Renal pelvis (tissue), 12 donors: ENCODE data around the gene GAS7. TPM values are rescaled to one million over a fixed set of nuclear protein-coding genes. Genes with fewer than 3 reads are reported as not detected.

ENCODE experiments used
- DNase-seq: peaks from one replicate; pipeline ENCODE4 v3.0.0-alpha.2; 2013
- long read RNA-seq, 16 experiments: transcript quantifications; one replicate each; lab custom pipeline, GENCODE V29; 2026
- polyA plus RNA-seq, 3 donors: library from polyadenylated mRNA; unstranded; fragments of 120-200 nt; gene quantifications; one replicate each; pipeline ENCODE4 v1.2.1, GENCODE V29; 2013; ENCODE audit not compliant: insufficient read length in 3 of 3

The GAS7 gene
- 10 to 100 TPM; 13.5 to 16.5 (median 15.6) TPM for polyA plus RNA-seq
- long read RNA-seq, donor 1, full-length matches to known transcripts: 2 of 2 reads
- long read RNA-seq, donor 1, partial matches to known transcripts: 0 of 2 reads
- long read RNA-seq, donor 1, other reads (novel, unspliced or antisense): 0 of 2 reads
- long read RNA-seq, donor 2, full-length matches to known transcripts: 4 of 4 reads
- long read RNA-seq, donor 2, partial matches to known transcripts: 0 of 4 reads
- long read RNA-seq, donor 2, other reads (novel, unspliced or antisense): 0 of 4 reads
- long read RNA-seq, donor 3, full-length matches to known transcripts: 4 of 4 reads
- long read RNA-seq, donor 3, partial matches to known transcripts: 0 of 4 reads
- long read RNA-seq, donor 3, other reads (novel, unspliced or antisense): 0 of 4 reads
- long read RNA-seq, donor 4, full-length matches to known transcripts: 3 of 3 reads
- long read RNA-seq, donor 4, partial matches to known transcripts: 0 of 3 reads
- long read RNA-seq, donor 4, other reads (novel, unspliced or antisense): 0 of 3 reads
- long read RNA-seq, donor 5, full-length matches to known transcripts: 2 of 2 reads
- long read RNA-seq, donor 5, partial matches to known transcripts: 0 of 2 reads
- long read RNA-seq, donor 5, other reads (novel, unspliced or antisense): 0 of 2 reads
- long read RNA-seq, donor 6, full-length matches to known transcripts: 2 of 2 reads
- long read RNA-seq, donor 6, partial matches to known transcripts: 0 of 2 reads
- long read RNA-seq, donor 6, other reads (novel, unspliced or antisense): 0 of 2 reads
- long read RNA-seq, donor 7, full-length matches to known transcripts: 2 of 2 reads
- long read RNA-seq, donor 7, partial matches to known transcripts: 0 of 2 reads
- long read RNA-seq, donor 7, other reads (novel, unspliced or antisense): 0 of 2 reads
- long read RNA-seq, donor 8, full-length matches to known transcripts: 3 of 3 reads
- long read RNA-seq, donor 8, partial matches to known transcripts: 0 of 3 reads
- long read RNA-seq, donor 8, other reads (novel, unspliced or antisense): 0 of 3 reads
- long read RNA-seq, donor 9, full-length matches to known transcripts: 3 of 3 reads
- long read RNA-seq, donor 9, partial matches to known transcripts: 0 of 3 reads
- long read RNA-seq, donor 9, other reads (novel, unspliced or antisense): 0 of 3 reads
- long read RNA-seq, donor 10, full-length matches to known transcripts: 1 of 1 reads
- long read RNA-seq, donor 10, partial matches to known transcripts: 0 of 1 reads
- long read RNA-seq, donor 10, other reads (novel, unspliced or antisense): 0 of 1 reads
- long read RNA-seq, donor 11, full-length matches to known transcripts: 4 of 4 reads
- long read RNA-seq, donor 11, partial matches to known transcripts: 0 of 4 reads
- long read RNA-seq, donor 11, other reads (novel, unspliced or antisense): 0 of 4 reads
- long read RNA-seq, donor 12, full-length matches to known transcripts: 1 of 1 reads
- long read RNA-seq, donor 12, partial matches to known transcripts: 0 of 1 reads
- long read RNA-seq, donor 12, other reads (novel, unspliced or antisense): 0 of 1 reads
- long read RNA-seq, donor 13: 0 reads
- long read RNA-seq, donor 14: 0 reads
- long read RNA-seq, donor 15: 0 reads
- long read RNA-seq, donor 16, full-length matches to known transcripts: 5 of 5 reads
- long read RNA-seq, donor 16, partial matches to known transcripts: 0 of 5 reads
- long read RNA-seq, donor 16, other reads (novel, unspliced or antisense): 0 of 5 reads

- DNase-seq: peak; percentile 76
These were observed at the start of gene GAS7 for GRCh38 chr17:10198509-10199249. Gene GAS7 (minus strand): TSS chr17:10198606.

- DNase-seq: no peak
These were observed 49.4 kb upstream of the GAS7 start for GRCh38 chr17:10247810-10248209.

DNA sequence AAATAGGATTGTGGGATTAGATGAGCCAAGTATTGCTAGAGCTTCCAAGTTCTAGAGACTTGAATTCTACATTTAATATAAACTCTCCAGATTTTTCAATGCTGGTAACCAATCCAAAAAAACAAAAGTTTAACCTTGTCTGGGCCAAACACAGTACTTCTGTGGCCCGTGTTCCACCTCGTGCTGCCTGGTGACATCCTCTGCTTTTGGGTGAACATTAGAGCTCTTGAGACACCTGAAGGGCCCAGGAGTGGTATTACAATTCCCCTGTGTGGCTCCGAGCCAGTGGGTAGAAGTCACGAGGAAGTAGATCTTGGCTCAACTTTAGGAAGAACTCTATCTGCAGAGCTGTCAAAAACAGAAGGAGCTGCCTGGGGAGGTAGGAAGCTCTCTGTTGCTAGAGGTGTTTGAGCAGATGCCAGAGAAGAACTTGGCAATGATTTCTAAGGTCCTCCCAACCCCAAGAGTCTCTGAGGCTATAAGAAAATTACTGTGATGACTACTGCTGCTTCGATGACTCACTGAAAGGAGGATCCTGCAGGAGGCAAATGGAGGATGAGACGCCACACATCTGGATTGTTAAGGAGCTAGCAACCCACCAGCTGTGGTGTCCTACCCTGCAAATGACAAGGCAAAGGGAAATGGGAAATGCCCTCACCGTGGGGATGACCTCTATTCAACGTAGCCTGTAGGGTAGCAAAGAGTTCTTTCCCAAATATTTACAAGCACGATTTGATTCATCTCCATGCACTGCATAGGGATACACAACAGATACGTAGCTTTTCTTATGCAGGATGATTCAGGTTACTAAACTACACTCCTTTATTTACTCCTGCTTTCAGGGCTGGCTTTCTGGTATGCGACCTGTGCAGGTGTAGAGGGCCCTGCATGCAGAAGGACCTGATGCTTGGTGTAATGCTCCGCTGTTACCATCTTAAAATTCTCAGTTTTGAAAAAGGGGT is 45.8 kb upstream of the GAS7 start:
- DNase-seq: no peak

GRCh38 chr17:10241781-10242180 is 43.4 kb upstream of the GAS7 start:
- DNase-seq: no peak

DNA sequence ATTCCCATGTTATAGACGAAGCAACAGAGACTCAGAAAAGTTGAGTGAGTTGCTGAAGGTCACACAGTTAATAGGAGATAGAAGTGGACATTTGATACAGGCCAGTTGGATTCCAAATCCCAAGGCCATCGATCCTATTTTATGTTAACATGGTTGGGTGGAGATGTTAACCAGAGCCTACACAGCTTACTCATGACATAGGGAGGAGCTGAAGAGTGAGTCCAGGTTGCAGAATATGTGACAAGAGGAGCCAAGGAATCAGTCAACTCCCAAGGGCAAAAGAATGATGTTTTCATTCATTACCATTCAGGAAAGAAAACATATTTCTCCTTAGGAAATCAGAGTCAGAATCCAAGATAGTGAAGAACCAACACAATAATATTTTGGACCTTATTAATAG is 40.3 kb upstream of the GAS7 start:
- no peak for DNase-seq

DNA sequence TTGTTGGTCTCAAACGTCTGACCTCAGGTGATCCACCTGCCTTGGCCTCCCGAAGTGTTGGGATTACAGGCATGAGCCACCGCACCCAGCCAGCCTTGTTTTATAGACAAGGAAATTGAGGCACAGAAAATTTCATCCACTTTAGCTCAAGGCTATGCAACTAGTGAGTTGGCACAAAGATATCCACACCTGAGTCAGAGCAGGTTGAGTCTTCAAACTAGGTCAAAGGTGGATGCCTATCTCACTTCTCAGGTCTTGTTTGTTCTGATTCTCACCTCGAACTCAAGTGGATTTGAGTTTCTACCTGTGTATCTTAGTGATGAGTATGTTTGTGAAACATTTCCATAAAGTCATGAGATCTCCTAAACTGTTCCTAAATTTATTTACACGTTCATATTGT is 35.6 kb upstream of the GAS7 start:
- DNase-seq: no peak

DNA sequence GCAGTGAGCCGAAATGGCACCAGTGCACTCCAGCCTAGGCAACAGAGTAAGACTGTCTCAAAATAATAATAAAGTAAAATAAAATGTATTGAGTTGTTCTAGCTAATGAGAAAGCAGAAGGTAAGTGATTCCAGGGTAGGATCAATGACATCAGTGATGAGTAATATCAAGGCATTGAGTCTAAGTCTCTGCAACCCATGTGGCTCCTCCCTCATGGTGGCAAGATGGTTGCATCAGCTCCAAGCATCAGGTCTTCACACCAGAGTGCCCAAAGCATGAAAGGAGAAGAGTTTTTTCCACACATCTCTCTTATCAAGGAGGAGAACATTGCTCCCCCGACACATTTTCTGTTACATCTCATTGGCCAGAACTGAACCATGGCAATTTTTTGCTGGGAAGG is 34.8 kb upstream of the GAS7 start:
- no peak for DNase-seq

- no peak for DNase-seq
These were observed 30.8 kb upstream of the GAS7 start for GRCh38 chr17:10229181-10229580.

GRCh38 chr17:10226930-10227695 is 28.7 kb upstream of the GAS7 start:
- no peak for DNase-seq

GRCh38 chr17:10224582-10225195 is 26.3 kb upstream of the GAS7 start:
- no peak for DNase-seq

DNA sequence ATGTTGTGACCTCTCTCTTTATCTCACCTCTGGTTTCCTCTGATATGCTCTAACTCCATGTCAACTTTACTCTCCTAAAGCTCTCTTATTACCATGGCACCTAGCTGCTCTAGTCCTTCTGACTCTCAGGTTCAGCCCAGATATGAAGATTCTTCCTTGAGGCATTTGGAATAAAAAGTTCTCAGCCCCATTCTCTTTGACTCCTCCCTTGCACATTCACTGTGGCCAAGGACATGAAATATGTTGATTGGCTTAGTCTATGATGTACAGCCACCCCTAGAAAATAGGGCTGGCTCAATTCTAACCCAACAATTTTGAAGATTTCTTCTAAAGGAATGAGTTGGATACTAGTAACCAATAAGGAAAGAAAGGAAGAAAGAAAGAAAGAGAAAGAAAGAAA is 20.8 kb upstream of the GAS7 start:
- no peak for DNase-seq

DNA sequence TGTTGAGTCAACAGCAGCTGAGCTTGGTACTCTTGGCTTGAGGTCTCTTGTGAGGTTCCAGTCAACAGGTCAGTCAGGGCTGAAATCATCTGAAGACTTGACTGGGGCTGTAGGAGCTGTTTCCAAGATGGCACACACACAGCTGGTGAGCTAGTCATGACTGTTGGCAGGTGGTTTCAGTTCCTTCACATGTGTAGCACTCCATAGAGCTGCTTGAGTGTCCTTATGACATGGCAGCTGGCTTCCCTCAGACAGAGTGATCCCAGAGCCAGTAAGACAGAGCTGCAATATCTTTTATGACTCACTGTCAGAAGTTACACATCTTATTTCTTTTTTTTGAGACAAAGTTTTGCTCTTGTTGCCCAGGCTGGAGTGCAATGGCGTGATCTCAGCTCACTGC is 19.5 kb upstream of the GAS7 start:
- DNase-seq: no peak

DNA sequence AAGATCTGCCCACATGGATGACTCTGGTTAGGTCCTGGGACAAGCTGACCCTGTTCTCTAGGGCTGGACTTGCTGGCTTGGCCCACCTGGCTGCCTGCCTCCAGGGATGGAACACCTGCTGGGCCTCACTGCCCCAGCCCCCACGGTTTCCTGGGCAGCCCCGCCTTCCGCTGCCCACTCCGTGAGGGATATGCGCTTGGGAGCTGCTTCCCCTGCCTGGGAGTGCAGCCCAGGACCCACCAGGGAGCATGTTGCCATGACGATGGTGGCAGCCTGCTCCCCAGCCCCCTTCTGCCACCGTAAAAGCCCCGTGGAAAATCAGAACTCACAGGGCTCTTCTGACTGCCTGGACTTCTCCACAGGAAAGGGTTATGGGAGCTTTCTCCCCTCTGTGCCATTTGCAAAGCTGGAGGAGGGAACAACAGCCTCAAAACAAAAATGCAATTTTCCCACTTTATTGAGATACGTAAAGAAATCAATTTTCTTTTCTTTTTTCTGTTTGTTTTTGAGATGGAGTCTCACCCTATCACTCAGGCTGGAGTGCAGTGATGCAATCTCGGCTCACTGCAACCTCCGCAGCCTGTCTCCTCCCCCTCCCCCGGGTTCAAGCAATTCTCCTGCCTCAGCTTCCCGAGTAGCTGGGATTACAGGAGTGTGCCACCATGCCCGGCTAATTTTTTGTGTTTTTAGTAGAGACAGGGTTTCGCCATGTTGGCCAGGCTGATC is 18.0 kb upstream of the GAS7 start:
- no peak for DNase-seq

DNA sequence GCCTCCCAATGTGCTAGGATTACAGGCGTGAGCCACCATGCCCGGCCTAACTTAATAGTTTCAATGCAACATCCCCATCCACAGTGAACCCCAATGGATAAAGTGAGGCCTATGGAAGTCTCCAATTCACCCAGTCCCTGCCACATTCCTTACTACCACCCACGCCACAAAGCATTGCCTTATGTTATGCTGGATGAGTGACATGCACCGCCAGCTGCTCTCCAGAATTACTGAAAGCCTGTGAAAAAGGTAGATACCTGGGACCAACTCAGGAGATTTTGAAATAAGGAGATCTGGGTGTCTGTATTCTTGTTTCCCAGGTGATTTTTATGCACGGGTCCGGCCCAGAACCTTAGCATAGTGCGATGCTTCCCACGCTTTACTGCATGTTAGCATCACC is 16.9 kb upstream of the GAS7 start:
- no peak for DNase-seq

- no peak for DNase-seq
These were observed 13.3 kb upstream of the GAS7 start for GRCh38 chr17:10211666-10212065.

GRCh38 chr17:10210151-10210574 is 11.8 kb upstream of the GAS7 start:
- peak; percentile 40 for DNase-seq

DNA sequence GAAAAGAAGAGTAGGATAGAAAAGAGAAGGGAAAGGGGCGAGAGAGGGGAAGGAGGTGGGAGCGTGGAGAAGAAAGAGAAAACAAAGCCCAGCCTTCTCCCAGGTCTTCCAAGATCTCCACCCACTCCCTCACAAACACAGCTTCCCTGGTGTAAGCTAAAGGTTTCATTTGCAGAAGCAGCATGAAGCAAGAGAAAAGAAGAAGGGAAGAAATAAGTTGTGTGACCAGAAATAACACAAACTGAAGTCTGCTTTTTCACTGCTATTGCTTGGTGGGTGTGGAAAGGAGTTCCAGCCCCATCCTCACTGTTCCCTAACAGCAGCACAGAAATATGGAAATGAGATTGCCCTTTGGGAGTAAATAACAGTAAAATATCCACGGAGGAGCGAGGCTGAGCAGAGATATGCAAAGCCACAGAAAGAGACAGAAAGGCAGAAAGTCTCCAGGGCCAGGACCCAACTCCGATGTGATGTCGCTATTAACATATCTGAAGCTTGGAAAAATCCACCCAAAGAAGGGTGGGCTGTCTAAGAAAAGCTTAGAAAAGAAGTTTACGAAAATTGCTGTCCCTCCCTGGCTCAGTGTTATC is 10.3 kb upstream of the GAS7 start:
- no peak for DNase-seq
